Endothelial cell of umbilical vein (primary cell): Measurements from ENCODE around the gene DTNA.

Source experiments
- EZH2 ChIP-seq: IDR thresholded peaks from 2 replicates; pipeline ENCODE4 v1.6.1; 2012; ENCODE audit warnings: borderline replicate concordance, low read depth, mild to moderate bottlenecking, moderate library complexity, low read length, inconsistent platforms; ENCODE audit not compliant: severe bottlenecking
- FOS ChIP-seq: IDR thresholded peaks from 2 replicates; pipeline ENCODE4 v1.6.1; 2011; ENCODE audit warnings: mild to moderate bottlenecking, low read length, moderate library complexity, borderline replicate concordance; ENCODE audit not compliant: insufficient read depth
- GATA2 ChIP-seq: IDR thresholded peaks from 2 replicates; pipeline ENCODE4 v1.7.0; 2011; ENCODE audit warnings: low read depth, mild to moderate bottlenecking, moderate library complexity, mixed read lengths, low read length; ENCODE audit not compliant: insufficient read length, insufficient read depth
- MYC ChIP-seq: IDR thresholded peaks from one replicate; pipeline ENCODE4 v1.6.1; 2011; ENCODE audit warnings: mild to moderate bottlenecking, low read depth, low read length
- POLR2A ChIP-seq: IDR thresholded peaks from 2 replicates; pipeline ENCODE4 v1.6.1; 2012; ENCODE audit warnings: low read depth, mild to moderate bottlenecking, control low read depth, low read length
- POLR2AphosphoS5 ChIP-seq: IDR thresholded peaks from 2 replicates; pipeline ENCODE4 v1.6.1; 2012; ENCODE audit warnings: low read depth, mild to moderate bottlenecking, control low read depth, low read length, moderate library complexity; ENCODE audit not compliant: insufficient read depth
- TF ChIP-seq, protein P1 (sequence below), 2 donors: IDR thresholded peaks; 1 replicate in 1 of 2; 2 replicates in 1 of 2; pipeline ENCODE4 v1.5.1; 2011; ENCODE audit warnings: low read length in 2 of 2, mild to moderate bottlenecking in 2 of 2, moderate library complexity in 2 of 2, control low read depth in 1 of 2, inconsistent platforms in 1 of 2, low read depth in 1 of 2; ENCODE audit not compliant: insufficient read depth in 1 of 2; ENCODE audit errors: extremely low read depth in 1 of 2
- TF ChIP-seq, protein P2 (sequence below): IDR thresholded peaks from 2 replicates; pipeline ENCODE4 v1.6.1; 2011; ENCODE audit not compliant: insufficient read depth, insufficient read length

DNA sequence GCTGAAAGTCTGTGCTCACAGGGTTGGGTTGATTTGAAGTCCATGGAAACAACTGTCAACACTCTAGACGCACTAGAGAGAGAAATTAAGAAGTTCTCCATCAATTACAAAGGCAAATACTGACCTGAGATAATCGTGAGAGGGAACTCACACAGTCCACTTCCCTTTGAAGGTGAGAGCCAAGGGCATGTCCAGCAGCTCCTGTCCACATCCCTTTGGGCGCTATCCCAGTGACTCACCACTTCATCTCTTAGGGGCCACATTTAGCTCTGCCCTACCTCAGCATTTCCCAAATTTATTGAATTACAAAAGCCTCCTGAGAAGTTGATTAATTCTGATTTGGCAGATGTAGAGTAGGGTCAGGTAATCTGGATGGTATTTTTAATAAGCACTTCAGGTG is 182.3 kb downstream of the DTNA start:
- TF ChIP-seq, protein P1, sequence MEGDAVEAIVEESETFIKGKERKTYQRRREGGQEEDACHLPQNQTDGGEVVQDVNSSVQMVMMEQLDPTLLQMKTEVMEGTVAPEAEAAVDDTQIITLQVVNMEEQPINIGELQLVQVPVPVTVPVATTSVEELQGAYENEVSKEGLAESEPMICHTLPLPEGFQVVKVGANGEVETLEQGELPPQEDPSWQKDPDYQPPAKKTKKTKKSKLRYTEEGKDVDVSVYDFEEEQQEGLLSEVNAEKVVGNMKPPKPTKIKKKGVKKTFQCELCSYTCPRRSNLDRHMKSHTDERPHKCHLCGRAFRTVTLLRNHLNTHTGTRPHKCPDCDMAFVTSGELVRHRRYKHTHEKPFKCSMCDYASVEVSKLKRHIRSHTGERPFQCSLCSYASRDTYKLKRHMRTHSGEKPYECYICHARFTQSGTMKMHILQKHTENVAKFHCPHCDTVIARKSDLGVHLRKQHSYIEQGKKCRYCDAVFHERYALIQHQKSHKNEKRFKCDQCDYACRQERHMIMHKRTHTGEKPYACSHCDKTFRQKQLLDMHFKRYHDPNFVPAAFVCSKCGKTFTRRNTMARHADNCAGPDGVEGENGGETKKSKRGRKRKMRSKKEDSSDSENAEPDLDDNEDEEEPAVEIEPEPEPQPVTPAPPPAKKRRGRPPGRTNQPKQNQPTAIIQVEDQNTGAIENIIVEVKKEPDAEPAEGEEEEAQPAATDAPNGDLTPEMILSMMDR (IDR thresholded peaks at IDR 0.05; ENCODE audit: extremely low read depth in 1 of 2, insufficient read depth in 1 of 2, low read depth in 1 of 2, low read length in 2 of 2): no peak
- TF ChIP-seq POLR2A (no peak), POLR2AphosphoS5 (no peak), GATA2 (no peak), FOS (no peak), EZH2 (no peak), MYC (no peak)
- TF ChIP-seq, protein P2, sequence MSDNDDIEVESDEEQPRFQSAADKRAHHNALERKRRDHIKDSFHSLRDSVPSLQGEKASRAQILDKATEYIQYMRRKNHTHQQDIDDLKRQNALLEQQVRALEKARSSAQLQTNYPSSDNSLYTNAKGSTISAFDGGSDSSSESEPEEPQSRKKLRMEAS: no peak
